Activated CD4-positive, alpha-beta memory T cell treated with anti-CD3 and anti-CD28 coated beads for 36 hours (primary cell): ENCODE measurements around the gene ADAT3. TPM values are rescaled to one million over a fixed set of nuclear protein-coding genes. Genes with fewer than 3 reads are reported as not detected.
A peak's percentile ranks its signal among the peaks of the same experiment; 100 is the strongest.

ENCODE experiments used
- CTCF ChIA-PET: fragments of 350-600 bp; sonication (Branson Sonifier 250); formaldehyde crosslinking; loops from one replicate; lab custom pipeline; 2021; ENCODE audit warnings: antibody characterized with exemption, inconsistent platforms; lab: Charles Lee
- POLR2A ChIA-PET: fragments of 350-600 bp; sonication (Branson Sonifier 250); formaldehyde crosslinking; loops from one replicate; lab custom pipeline; 2021; ENCODE audit warnings: antibody characterized with exemption; lab: Charles Lee
- DNase-seq: peaks from one replicate; pipeline ENCODE4 v3.0.0-alpha.2; 2020
- H3K27ac Mint-ChIP-seq: one replicate; pipeline ENCODE4 v1.8.0; 2021; ENCODE audit warnings: mixed read lengths
- H3K27me3 Mint-ChIP-seq: one replicate; pipeline ENCODE4 v1.8.0; 2021; ENCODE audit warnings: mixed read lengths
- H3K36me3 Mint-ChIP-seq: one replicate; pipeline ENCODE4 v1.8.0; 2021; ENCODE audit warnings: mixed read lengths
- H3K4me1 Mint-ChIP-seq: one replicate; pipeline ENCODE4 v1.8.0; 2021; ENCODE audit warnings: low read depth, mixed read lengths
- H3K4me3 Mint-ChIP-seq: one replicate; pipeline ENCODE4 v1.8.0; 2021; ENCODE audit warnings: mild to moderate bottlenecking, mixed read lengths
- H3K9me3 Mint-ChIP-seq: one replicate; pipeline ENCODE4 v1.8.0; 2021; ENCODE audit warnings: mixed read lengths
- intact Hi-C: fragments of 100-400 bp; cut with micrococcal nuclease; formaldehyde crosslinking; loops from one replicate; pipeline ENCODE4 v1.15.1; 2023
- total RNA-seq, 2 experiments: library from RNA; stranded (reverse); gene quantifications; one replicate each; pipeline ENCODE4 v1.2.3, GENCODE V29; 2021

ADAT3 gene
- total RNA-seq, 2 experiments from 2014 or later: 5.7 to 5.8 TPM

GRCh38 chr19:1921825-1922224 lies 16.6 kb downstream of the ADAT3 start:
- H3K36me3 Mint-ChIP-seq: peaks cover 10% of the 10 kb centered on the region
- DNase-seq: peak; percentile 38
- peaks cover 23% of the 10 kb centered on the region for H3K4me1 Mint-ChIP-seq
- no peaks in the 10 kb centered on the region for H3K27me3 Mint-ChIP-seq
- no peak overlapping the region for H3K27ac Mint-ChIP-seq
- ChIA-PET CTCF (interaction anchor here (1.4 kb wide), 1 partner anchor 84 kb away, joined by 3 read pairs; no protein-coding TSS in a partner anchor), POLR2A (no interaction called here)
- intact Hi-C loops: no loop called here
- no peak overlapping the region for H3K4me3 Mint-ChIP-seq
- no peaks in the 10 kb centered on the region for H3K9me3 Mint-ChIP-seq

- Mint-ChIP-seq H3K4me1 (peaks cover 26% of the 10 kb centered on the region), H3K27me3 (no peaks in the 10 kb centered on the region), H3K36me3 (peaks cover 10% of the 10 kb centered on the region), H3K27ac (peak overlapping the region; percentile 76), H3K4me3 (no peak overlapping the region), H3K9me3 (no peaks in the 10 kb centered on the region)
- ChIA-PET POLR2A (no interaction called here), CTCF (interaction anchor here (0.7 to 1.6 kb wide), 8 partner anchors 14 to 147 kb away, joined by 3 to 5 read pairs (median 4); no protein-coding TSS in a partner anchor)
- intact Hi-C loops: no loop called here
- DNase-seq: no peak
Measured at GRCh38 chr19:1922803-1923202, 17.6 kb downstream of the ADAT3 start.

- no peaks in the 10 kb centered on the region for H3K27me3 Mint-ChIP-seq
- CTCF ChIA-PET: interaction anchor here (0.5 to 1.6 kb wide), 9 partner anchors 14 to 147 kb away, joined by 3 to 5 read pairs (median 4); partner anchors contain the start of genes ADAT3 and SCAMP4
- H3K4me1 Mint-ChIP-seq: peaks cover 28% of the 10 kb centered on the region
- intact Hi-C loops: no loop called here
- POLR2A ChIA-PET: no interaction called here
- peak; percentile 83 for DNase-seq
- H3K27ac Mint-ChIP-seq: peak overlapping the region; percentile 76
- H3K9me3 Mint-ChIP-seq: no peaks in the 10 kb centered on the region
- H3K36me3 Mint-ChIP-seq: peaks cover 10% of the 10 kb centered on the region
- no peak overlapping the region for H3K4me3 Mint-ChIP-seq
Measured at GRCh38 chr19:1923319-1923718, 18.1 kb downstream of the ADAT3 start.

DNA sequence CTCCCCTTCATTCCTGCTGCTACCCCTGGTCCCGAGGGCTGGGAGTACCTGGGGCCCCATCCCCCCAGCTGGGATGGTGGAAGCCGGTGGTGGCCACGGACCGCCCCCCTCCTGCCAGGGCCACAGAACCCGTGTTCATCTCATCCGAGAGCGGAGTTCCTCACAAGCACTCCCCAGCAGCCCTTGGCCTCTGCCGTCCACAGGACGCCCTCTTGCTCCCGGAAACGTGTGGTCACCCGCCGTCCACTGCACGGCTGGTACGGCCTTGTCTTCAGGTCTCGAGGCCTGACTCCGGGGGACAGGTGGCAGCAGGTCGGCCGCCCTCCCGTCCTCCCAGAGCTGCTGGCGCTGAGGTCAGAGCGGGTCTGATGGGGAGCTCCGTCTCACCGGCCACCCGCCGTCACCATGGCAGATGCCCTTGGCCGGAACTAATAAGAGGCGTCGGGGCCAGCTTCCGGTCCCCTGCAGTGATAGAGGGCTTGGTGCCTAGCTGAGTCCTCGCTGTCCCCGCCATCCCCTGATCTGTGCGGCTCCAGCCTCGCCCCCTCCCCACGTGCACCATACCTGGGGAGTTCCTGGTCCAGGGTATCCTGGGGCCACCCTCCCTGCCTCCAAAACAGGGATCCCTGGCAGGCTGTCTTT lies 19.2 kb downstream of the ADAT3 start:
- DNase-seq: no peak
- no peak overlapping the region for H3K27ac Mint-ChIP-seq
- H3K36me3 Mint-ChIP-seq: peaks cover 7% of the 10 kb centered on the region
- peaks cover 33% of the 10 kb centered on the region for H3K4me1 Mint-ChIP-seq
- H3K27me3 Mint-ChIP-seq: no peaks in the 10 kb centered on the region
- H3K9me3 Mint-ChIP-seq: no peaks in the 10 kb centered on the region
- ChIA-PET CTCF (interaction anchor here (1.6 kb wide), 1 partner anchor 18 kb away, joined by 4 read pairs; no protein-coding TSS in a partner anchor), POLR2A (no interaction called here)
- intact Hi-C loops: no loop called here
- no peak overlapping the region for H3K4me3 Mint-ChIP-seq

GRCh38 chr19:1925544-1925943 lies 20.3 kb downstream of the ADAT3 start:
- Mint-ChIP-seq H3K27ac (no peak overlapping the region), H3K9me3 (no peaks in the 10 kb centered on the region), H3K4me3 (no peak overlapping the region), H3K36me3 (peaks cover 7% of the 10 kb centered on the region), H3K27me3 (no peaks in the 10 kb centered on the region), H3K4me1 (peaks cover 39% of the 10 kb centered on the region)
- DNase-seq: no peak
- POLR2A ChIA-PET: no interaction called here
- intact Hi-C loops: loop anchor here (5.0 kb wide), 1 partner anchor 92 kb away; the partner anchor contains the start of gene BTBD2
- CTCF ChIA-PET: no interaction called here

- Mint-ChIP-seq H3K27me3 (no peaks in the 10 kb centered on the region), H3K27ac (no peak overlapping the region), H3K4me3 (peak overlapping the region; percentile 68), H3K4me1 (peaks cover 16% of the 10 kb centered on the region), H3K9me3 (peaks cover 11% of the 10 kb centered on the region), H3K36me3 (peaks cover 8% of the 10 kb centered on the region)
- ChIA-PET POLR2A (interaction anchor here (1.2 kb wide), 1 partner anchor 33 kb away, joined by 4 read pairs; no protein-coding TSS in a partner anchor), CTCF (interaction anchor here (0.6 to 3.2 kb wide), 19 partner anchors 9 to 543 kb away, joined by 3 to 19 read pairs (median 4); partner anchors contain the start of genes ADAT3, AP3D1 and SCAMP4)
- peak; percentile 84 for DNase-seq
- intact Hi-C loops: loop anchor here (5.0 kb wide), 1 partner anchor 88 kb away; the partner anchor contains the start of gene BTBD2
Measured at GRCh38 chr19:1929021-1929742, 24.0 kb downstream of the ADAT3 start.

DNA sequence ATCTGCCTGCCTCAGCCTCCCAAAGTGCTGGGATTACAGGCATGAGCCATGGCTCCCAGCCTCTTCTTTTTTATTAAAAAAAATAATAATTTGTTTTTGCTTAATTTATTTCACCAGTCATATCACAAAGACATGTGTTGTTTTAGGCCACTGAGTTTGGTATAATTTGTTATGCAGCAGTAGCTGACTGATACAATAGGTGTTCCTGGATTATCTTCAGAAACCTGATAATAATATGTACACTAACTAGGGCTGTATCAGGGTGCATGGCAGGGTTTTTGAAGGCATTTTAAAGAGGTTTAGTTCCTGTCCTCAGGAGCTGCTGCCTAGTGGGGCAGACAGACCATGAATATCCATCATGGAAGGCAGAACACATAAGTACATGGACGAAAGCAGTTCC lies 26.2 kb downstream of the ADAT3 start:
- intact Hi-C loops: no loop called here
- POLR2A ChIA-PET: no interaction called here
- CTCF ChIA-PET: interaction anchor here (1.1 kb wide), 2 partner anchors 26 to 33 kb away, joined by 3 read pairs; partner anchors contain the start of genes ADAT3 and SCAMP4
- Mint-ChIP-seq H3K4me1 (peaks cover 19% of the 10 kb centered on the region), H3K4me3 (no peak overlapping the region), H3K36me3 (peaks cover 4% of the 10 kb centered on the region), H3K27ac (no peak overlapping the region), H3K27me3 (no peaks in the 10 kb centered on the region), H3K9me3 (peaks cover 17% of the 10 kb centered on the region)
- no peak for DNase-seq

- Mint-ChIP-seq H3K27me3 (no peaks in the 10 kb centered on the region), H3K9me3 (peaks cover 17% of the 10 kb centered on the region), H3K36me3 (peaks cover 4% of the 10 kb centered on the region), H3K4me3 (no peak overlapping the region), H3K27ac (no peak overlapping the region), H3K4me1 (peaks cover 19% of the 10 kb centered on the region)
- ChIA-PET CTCF (interaction anchor here (1.1 kb wide), 1 partner anchor 27 kb away, joined by 3 read pairs; the partner anchor contains the start of genes ADAT3 and SCAMP4), POLR2A (no interaction called here)
- DNase-seq: no peak
- intact Hi-C loops: no loop called here
Measured at GRCh38 chr19:1932395-1932794, 27.2 kb downstream of the ADAT3 start.

DNA sequence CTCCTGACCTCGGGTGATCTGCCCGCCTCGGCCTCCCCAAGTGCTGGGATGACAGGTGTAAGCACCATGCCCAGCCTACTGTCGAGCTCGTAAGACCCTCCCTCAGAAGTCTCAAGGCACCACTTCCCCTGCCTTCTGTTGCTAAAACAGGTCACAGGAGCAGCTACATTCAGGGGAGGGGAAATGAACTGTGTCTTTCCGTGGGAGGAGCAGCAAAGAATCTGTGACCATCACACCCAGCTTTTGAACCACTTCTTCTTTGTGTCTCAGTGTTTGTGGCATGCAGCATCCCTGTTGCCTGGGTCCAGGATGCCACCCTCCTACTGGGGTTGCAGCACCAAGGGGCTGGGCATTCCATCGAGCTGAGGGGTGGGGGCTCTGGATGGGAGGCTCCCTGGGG lies 28.0 kb downstream of the ADAT3 start:
- ChIA-PET CTCF (no interaction called here), POLR2A (no interaction called here)
- no peak for DNase-seq
- Mint-ChIP-seq H3K36me3 (peaks cover 4% of the 10 kb centered on the region), H3K4me3 (no peak overlapping the region), H3K27ac (no peak overlapping the region), H3K27me3 (no peaks in the 10 kb centered on the region), H3K4me1 (peaks cover 13% of the 10 kb centered on the region), H3K9me3 (peaks cover 17% of the 10 kb centered on the region)
- intact Hi-C loops: no loop called here

- no peaks in the 10 kb centered on the region for H3K27me3 Mint-ChIP-seq
- ChIA-PET POLR2A (no interaction called here), CTCF (no interaction called here)
- H3K36me3 Mint-ChIP-seq: peaks cover 4% of the 10 kb centered on the region
- intact Hi-C loops: no loop called here
- no peak overlapping the region for H3K27ac Mint-ChIP-seq
- H3K4me1 Mint-ChIP-seq: peaks cover 11% of the 10 kb centered on the region
- H3K4me3 Mint-ChIP-seq: no peak overlapping the region
- no peak for DNase-seq
- peaks cover 17% of the 10 kb centered on the region for H3K9me3 Mint-ChIP-seq
Measured at GRCh38 chr19:1933942-1934341, 28.7 kb downstream of the ADAT3 start.

DNA sequence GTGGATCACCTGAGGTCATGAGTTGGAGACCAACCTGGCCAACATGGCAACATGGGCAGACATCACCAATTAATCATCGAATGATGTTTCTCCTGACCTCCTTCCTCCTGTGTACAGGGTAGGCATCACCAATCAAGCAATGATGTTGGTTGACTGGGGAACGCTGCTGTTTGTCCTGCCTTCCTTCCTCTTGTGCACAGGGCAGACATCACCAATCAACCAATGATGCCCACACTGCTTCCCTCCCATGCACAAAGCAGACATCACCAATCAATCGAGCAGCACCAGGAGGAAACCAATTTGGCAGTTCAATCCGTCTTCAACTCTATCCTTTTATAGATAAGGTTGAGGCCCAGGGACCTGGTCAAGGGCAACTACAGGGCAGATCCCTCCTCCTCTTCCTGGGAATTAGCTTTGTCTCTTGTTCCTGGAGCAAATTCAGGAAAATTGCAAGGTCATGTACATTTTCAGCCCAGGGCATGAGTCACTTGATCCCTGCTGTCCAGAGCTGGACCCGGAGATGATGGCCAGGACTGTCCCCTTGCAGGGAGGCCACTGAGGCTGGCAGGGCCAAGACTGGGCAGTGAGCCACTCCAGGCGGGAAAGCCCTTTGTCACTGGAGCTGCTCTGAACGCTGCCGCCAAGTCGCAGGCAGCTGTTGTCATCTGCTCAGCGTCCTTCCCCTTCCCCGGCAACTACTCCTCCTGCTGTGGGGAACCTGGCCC lies 30.4 kb downstream of the ADAT3 start:
- Mint-ChIP-seq H3K36me3 (peaks cover 4% of the 10 kb centered on the region), H3K4me1 (peaks cover 14% of the 10 kb centered on the region), H3K9me3 (peaks cover 17% of the 10 kb centered on the region), H3K4me3 (no peak overlapping the region), H3K27ac (no peak overlapping the region), H3K27me3 (no peaks in the 10 kb centered on the region)
- intact Hi-C loops: no loop called here
- POLR2A ChIA-PET: no interaction called here
- CTCF ChIA-PET: no interaction called here
- DNase-seq: peak; percentile 45
